ENCODE measurements around the gene COTL1. TPM values are rescaled to one million over a fixed set of nuclear protein-coding genes. Genes with fewer than 3 reads are reported as not detected.
"Not testable (repeated sequence)": the region's sequence is repeated elsewhere in the genome, so short reads cannot be mapped to it uniquely, and the experiment has no call there.

Gene COTL1
- total and polyA plus RNA-seq, 4 donors = 12.0 to 59.5 (median 23.0) TPM

- Histone ChIP-seq H3K9me3 (ENCODE audit: control insufficient read depth in 4 of 4, low read length in 3 of 4) (no peaks in the 10 kb centered on the region), H3K36me3 (ENCODE audit: control insufficient read depth in 4 of 4, insufficient read depth in 3 of 4, low read depth in 1 of 4, low read length in 3 of 4) (no peaks in the 10 kb centered on the region), H3K27ac (ENCODE audit: low read depth in 1 of 2, low read length in 2 of 2) (no peak overlapping the region), H3K4me1 (ENCODE audit: control insufficient read depth in 4 of 4, insufficient read depth in 4 of 4, low read length in 3 of 4) (peaks cover 0 to 3% (median 0%) of the 10 kb centered on the region in 4 donors), H3K9ac (ENCODE audit: low read depth in 1 of 2, low read length in 2 of 2) (no peak overlapping the region), H3K4me3 (ENCODE audit: low read depth in 1 of 3, low read length in 3 of 3) (no peak overlapping the region), H3K27me3 (ENCODE audit: control insufficient read depth in 4 of 4, insufficient read depth in 4 of 4, low read length in 3 of 4) (no peaks in the 10 kb centered on the region)
- DNase-seq (ENCODE audit: low spot score) = no peak
- WGBS = 91% methylated on average over 6 of the region's 6 CpGs
- TF ChIP-seq REST (IDR thresholded peaks at IDR 0.05) (no peak), FOXA2 (IDR thresholded peaks at IDR 0.05) (no peak), HNF4G (IDR thresholded peaks at IDR 0.05) (no peak), YY1 (IDR thresholded peaks at IDR 0.05) (no peak), RXRA (IDR thresholded peaks at IDR 0.05) (no peak), EGR1 (IDR thresholded peaks at IDR 0.05; ENCODE audit: low read depth in 2 of 2) (no peak), HNF4A (conservative IDR thresholded peaks at IDR 0.05) (no peak), TAF1 (conservative IDR thresholded peaks at IDR 0.05) (no peak), RAD21 (IDR thresholded peaks at IDR 0.05) (no peak), JUND (IDR thresholded peaks at IDR 0.05) (no peak), FOXA1 (IDR thresholded peaks at IDR 0.05) (no peak), NR2F2 (IDR thresholded peaks at IDR 0.05) (no peak), ATF3 (IDR thresholded peaks at IDR 0.05) (no peak), GABPA (IDR thresholded peaks at IDR 0.05 in 1 of 2, conservative IDR thresholded peaks at IDR 0.05 in 1 of 2) (no peak)
- TF ChIP-seq, protein P1, sequence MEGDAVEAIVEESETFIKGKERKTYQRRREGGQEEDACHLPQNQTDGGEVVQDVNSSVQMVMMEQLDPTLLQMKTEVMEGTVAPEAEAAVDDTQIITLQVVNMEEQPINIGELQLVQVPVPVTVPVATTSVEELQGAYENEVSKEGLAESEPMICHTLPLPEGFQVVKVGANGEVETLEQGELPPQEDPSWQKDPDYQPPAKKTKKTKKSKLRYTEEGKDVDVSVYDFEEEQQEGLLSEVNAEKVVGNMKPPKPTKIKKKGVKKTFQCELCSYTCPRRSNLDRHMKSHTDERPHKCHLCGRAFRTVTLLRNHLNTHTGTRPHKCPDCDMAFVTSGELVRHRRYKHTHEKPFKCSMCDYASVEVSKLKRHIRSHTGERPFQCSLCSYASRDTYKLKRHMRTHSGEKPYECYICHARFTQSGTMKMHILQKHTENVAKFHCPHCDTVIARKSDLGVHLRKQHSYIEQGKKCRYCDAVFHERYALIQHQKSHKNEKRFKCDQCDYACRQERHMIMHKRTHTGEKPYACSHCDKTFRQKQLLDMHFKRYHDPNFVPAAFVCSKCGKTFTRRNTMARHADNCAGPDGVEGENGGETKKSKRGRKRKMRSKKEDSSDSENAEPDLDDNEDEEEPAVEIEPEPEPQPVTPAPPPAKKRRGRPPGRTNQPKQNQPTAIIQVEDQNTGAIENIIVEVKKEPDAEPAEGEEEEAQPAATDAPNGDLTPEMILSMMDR (IDR thresholded peaks at IDR 0.05; ENCODE audit: low read depth, low read length, missing input control) = no peak
- TF ChIP-seq, protein P2, sequence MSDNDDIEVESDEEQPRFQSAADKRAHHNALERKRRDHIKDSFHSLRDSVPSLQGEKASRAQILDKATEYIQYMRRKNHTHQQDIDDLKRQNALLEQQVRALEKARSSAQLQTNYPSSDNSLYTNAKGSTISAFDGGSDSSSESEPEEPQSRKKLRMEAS (IDR thresholded peaks at IDR 0.05) = no peak
- TF ChIP-seq, protein P3, sequence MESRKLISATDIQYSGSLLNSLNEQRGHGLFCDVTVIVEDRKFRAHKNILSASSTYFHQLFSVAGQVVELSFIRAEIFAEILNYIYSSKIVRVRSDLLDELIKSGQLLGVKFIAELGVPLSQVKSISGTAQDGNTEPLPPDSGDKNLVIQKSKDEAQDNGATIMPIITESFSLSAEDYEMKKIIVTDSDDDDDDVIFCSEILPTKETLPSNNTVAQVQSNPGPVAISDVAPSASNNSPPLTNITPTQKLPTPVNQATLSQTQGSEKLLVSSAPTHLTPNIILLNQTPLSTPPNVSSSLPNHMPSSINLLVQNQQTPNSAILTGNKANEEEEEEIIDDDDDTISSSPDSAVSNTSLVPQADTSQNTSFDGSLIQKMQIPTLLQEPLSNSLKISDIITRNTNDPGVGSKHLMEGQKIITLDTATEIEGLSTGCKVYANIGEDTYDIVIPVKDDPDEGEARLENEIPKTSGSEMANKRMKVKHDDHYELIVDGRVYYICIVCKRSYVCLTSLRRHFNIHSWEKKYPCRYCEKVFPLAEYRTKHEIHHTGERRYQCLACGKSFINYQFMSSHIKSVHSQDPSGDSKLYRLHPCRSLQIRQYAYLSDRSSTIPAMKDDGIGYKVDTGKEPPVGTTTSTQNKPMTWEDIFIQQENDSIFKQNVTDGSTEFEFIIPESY (IDR thresholded peaks at IDR 0.05) = no peak
These were observed 7.7 kb upstream of the COTL1 start for GRCh38 chr16:84625556-84625955.

- H3K27ac ChIP-seq (ENCODE audit: low read depth in 1 of 2, low read length in 2 of 2); DNase-seq (ENCODE audit: low spot score); H3K9ac ChIP-seq (ENCODE audit: low read depth in 1 of 2, low read length in 2 of 2); H3K36me3 ChIP-seq (ENCODE audit: control insufficient read depth in 4 of 4, insufficient read depth in 3 of 4, low read depth in 1 of 4, low read length in 3 of 4); H3K27me3 ChIP-seq (ENCODE audit: control insufficient read depth in 4 of 4, insufficient read depth in 4 of 4, low read length in 3 of 4); H3K9me3 ChIP-seq (ENCODE audit: control insufficient read depth in 4 of 4, low read length in 3 of 4); H3K4me3 ChIP-seq (ENCODE audit: low read depth in 1 of 3, low read length in 3 of 3): not testable (repeated sequence)
- 52% methylated on average over 10 of the region's 10 CpGs for WGBS
- H3K4me1 ChIP-seq (ENCODE audit: control insufficient read depth in 4 of 4, insufficient read depth in 4 of 4, low read length in 3 of 4) = peaks cover 0 to 12% (median 5%) of the 10 kb centered on the region in 4 donors
These were observed 3.0 kb upstream of the COTL1 start for GRCh38 chr16:84620913-84621312.

Data from liver (tissue), 9 donors.